GM10248 (cell line): Measurements from ENCODE around the gene FTO.

Experiments used
- CTCF ChIA-PET: fragments of 300-600 bp; sonication (Branson Sonifier 250); formaldehyde crosslinking; extraction: SDS; loops from one replicate; lab custom pipeline; 2021; ENCODE audit warnings: antibody characterized with exemption; lab: Yijun Ruan, JAX
- POLR2A ChIA-PET: fragments of 350-650 bp; sonication (Branson Sonifier 250); formaldehyde crosslinking; extraction: SDS; loops from one replicate; lab custom pipeline; 2020; ENCODE audit warnings: antibody characterized with exemption; lab: Yijun Ruan, JAX
- DNase-seq: peaks from one replicate; pipeline ENCODE4 v3.0.0; 2012; ENCODE audit errors: extremely low spot score
- TF ChIP-seq, protein P1 (sequence below): IDR thresholded peaks from 2 replicates; pipeline ENCODE4 v1.5.1; 2012; ENCODE audit warnings: mild to moderate bottlenecking, low read depth; ENCODE audit errors: extremely low read depth, missing control alignments, control extremely low read depth

Gene FTO

DNA sequence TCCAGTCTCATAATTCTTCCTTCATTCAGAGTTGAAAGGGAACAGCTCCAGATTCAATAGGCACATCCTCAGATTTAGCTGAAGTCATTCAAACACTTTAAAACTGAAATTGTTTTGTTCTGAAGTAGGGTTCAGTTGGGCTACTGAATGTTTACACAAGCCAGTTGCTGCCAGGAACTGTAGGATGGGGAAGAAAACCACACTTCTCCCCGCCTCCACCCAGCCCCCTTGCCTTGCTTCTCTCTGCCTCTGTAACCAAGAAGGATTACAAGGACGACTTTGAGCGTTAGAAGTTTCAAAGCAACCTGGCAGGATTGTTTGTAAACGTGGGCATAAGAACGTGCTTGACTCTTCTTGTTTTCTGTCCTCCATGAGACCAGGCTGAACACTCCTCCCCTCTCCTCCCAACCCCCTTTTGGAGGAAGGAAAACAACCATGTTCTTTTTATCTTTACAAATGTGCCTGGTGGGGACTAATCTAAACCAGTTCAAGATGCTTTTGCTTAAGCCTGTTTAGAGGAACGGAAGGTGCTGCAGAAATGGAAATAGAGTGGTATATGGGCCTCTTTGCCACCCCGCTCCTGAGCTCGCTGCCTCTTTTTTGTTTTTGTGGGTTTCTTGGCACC lies 287.9 kb downstream of the FTO start:
- POLR2A ChIA-PET = no interaction called here
- CTCF ChIA-PET = no interaction called here
- TF ChIP-seq, protein P1, sequence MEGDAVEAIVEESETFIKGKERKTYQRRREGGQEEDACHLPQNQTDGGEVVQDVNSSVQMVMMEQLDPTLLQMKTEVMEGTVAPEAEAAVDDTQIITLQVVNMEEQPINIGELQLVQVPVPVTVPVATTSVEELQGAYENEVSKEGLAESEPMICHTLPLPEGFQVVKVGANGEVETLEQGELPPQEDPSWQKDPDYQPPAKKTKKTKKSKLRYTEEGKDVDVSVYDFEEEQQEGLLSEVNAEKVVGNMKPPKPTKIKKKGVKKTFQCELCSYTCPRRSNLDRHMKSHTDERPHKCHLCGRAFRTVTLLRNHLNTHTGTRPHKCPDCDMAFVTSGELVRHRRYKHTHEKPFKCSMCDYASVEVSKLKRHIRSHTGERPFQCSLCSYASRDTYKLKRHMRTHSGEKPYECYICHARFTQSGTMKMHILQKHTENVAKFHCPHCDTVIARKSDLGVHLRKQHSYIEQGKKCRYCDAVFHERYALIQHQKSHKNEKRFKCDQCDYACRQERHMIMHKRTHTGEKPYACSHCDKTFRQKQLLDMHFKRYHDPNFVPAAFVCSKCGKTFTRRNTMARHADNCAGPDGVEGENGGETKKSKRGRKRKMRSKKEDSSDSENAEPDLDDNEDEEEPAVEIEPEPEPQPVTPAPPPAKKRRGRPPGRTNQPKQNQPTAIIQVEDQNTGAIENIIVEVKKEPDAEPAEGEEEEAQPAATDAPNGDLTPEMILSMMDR = no peak
- DNase-seq = no peak

DNA sequence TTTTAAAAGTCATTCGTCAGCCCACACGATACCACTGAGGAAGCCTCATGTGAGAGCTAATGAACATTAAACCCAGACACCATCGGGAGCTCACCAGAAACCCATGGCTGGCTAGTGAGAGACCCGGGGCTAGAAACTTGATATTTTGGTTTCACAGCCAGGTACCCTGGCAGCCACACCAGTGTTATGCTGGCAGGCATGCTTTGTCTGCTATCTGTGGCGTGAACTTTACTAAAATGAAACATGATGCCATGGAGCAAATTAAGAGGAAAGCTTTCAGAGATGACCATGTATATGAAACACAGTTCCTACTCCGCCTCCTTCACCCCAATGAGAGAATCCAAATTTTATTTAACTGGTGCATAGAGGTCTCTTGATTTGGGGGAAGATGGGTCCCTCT lies 291.4 kb downstream of the FTO start:
- POLR2A ChIA-PET = no interaction called here
- CTCF ChIA-PET = interaction anchor here (1.0 to 1.4 kb wide), 2 partner anchors 8 to 10 kb away, joined by 3 to 5 read pairs; no protein-coding TSS in a partner anchor
- TF ChIP-seq, protein P1 = no peak
- DNase-seq = no peak

DNA sequence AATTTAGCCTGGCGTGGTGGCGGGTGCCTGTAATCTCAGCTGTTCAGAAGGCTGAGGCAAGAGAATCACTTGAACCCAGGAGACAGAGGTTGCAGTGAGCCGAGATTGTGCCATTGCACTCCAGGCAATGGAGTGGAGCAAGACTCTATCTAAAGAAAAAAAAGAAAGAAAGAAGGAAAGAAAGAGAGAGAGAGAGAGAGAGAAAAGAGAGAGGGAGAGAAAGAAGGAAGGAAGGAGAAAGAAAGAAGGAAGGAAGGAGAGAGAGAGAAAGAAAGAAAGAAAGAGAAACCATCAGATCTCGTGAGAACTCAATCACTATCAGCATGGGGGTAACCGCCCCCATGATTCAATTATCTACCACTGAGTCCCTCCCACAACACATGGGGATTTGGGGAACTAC lies 293.0 kb downstream of the FTO start:
- TF ChIP-seq, protein P1 = no peak
- POLR2A ChIA-PET = no interaction called here
- no peak for DNase-seq
- CTCF ChIA-PET = no interaction called here

DNA sequence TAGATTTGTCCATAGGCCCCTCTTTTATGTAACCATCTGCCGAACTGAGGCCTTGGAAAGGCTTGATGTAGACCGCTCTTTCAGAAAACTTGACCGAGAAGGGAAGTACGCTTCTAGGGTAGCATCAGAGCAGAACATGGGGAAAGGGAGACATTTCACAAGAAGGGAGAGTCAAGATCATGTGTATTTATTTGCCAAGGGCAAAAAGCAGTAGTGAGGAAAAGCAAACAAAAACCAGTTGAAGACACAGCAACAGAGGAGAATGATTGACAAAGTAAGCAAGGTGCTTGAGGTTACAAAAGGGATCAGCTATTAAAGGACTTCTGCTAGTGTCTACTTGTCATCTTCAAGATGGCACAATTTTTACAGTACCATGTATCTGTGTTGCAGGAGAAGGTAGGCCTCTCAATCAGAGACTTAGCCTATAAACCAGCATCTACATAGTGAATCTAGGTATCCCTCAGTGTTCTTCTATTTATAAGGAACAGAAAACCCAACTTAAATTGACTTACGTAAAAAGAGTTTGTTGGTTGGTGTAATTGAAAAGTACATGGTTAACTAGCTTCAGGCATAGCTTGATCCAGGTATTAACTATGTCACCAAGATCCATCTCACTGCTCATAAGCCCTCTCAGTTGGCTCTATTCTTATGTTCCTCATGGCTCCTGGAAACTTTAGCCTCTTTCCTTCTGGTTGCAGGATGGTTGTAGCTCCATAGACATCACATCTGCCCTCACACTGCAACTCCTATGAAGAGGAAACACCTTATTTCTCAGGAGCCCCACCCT lies 294.3 kb downstream of the FTO start:
- TF ChIP-seq, protein P1 = no peak
- POLR2A ChIA-PET = no interaction called here
- DNase-seq = no peak
- CTCF ChIA-PET = no interaction called here

DNA sequence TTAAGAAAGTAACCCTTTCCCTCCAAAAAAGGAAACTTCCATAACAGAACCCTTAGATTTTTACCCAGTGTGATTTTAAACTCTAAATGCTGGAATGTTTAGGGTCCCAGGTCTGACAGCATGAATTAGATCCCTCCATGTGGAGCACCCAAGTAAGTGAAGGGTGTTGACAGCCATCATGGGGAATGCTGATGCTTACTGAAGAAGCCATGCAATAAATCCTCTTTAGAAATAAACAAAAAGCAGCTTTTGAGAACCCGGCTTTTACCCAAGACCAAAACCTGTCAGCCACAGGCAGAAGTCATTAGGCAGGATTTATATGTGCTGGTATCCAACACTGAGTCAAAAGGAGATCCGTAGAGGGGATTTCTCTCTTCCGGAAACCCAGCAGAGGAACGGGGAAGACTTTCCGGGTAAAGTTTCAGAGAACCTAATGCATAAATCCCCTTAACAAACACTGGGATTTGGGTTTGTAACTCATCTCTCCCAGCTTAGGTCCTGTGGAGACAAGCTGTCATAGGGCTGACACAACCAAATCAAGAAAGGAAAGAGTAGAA lies 295.1 kb downstream of the FTO start:
- ChIA-PET POLR2A (no interaction called here), CTCF (no interaction called here)
- TF ChIP-seq, protein P1 = no peak
- DNase-seq = no peak

DNA sequence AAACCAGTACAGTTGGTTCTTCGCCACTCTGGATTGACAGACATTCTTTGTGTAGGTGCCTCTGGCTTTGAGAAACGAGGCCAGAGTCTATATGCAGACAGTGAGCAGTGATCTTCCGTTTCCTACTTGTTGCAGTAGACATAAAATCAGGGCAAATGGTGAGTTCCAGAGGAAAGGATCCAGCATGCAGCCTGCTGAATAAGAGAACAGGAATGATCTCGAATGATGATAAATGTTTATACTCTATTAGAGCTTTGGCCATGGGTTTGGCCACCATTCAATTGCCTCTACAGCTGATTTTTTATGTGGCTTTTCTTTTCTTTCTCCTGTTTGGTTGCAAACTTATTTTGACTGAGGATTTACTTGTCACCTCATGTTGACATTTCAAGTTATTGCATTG lies 295.9 kb downstream of the FTO start:
- POLR2A ChIA-PET = no interaction called here
- no peak for DNase-seq
- CTCF ChIA-PET = no interaction called here
- TF ChIP-seq, protein P1 = no peak
